ENCODE results near the gene ADCY9.

ADCY9 gene

GRCh38 chr16:3922241-3922640, 194.0 kb downstream of the ADCY9 start:
- Histone ChIP-seq H3K27ac (ENCODE audit: low read depth, low read length) (no peak overlapping the region), H2AFZ (ENCODE audit: low read depth, low read length, severe bottlenecking) (no peak overlapping the region), H3K9me3 (ENCODE audit: insufficient read depth, low read length) (0 out of 2 replicates have a peak, but pooled peaks cover 6% of the 10 kb centered on the region), H3K4me2 (ENCODE audit: low read depth, low read length, poor library complexity, severe bottlenecking) (no peak overlapping the region), H3K9me2 (replicated peaks; ENCODE audit: insufficient read depth, low read length) (no peaks in the 10 kb centered on the region), H4K20me1 (ENCODE audit: low read depth, low read length) (no peaks in the 10 kb centered on the region), H3K4me3 (ENCODE audit: insufficient read depth, low read length, poor library complexity, severe bottlenecking) (no peak overlapping the region), H3K36me3 (ENCODE audit: low read length) (no peaks in the 10 kb centered on the region), H3K79me2 (ENCODE audit: insufficient read depth, low read length) (no peaks in the 10 kb centered on the region), H3K27me3 (ENCODE audit: low read length) (no peaks in the 10 kb centered on the region), H3K9ac (ENCODE audit: low read length) (no peak overlapping the region), H3F3A (ENCODE audit: insufficient read depth) (no peaks in the 10 kb centered on the region)
- TF ChIP-seq CTCF (IDR thresholded peaks at IDR 0.05; ENCODE audit: insufficient read depth, low read length, poor library complexity, severe bottlenecking) (no peak), EZH2phosphoT487 (conservative IDR thresholded peaks at IDR 0.05; ENCODE audit: low read length) (no peak)

- H3K4me2 ChIP-seq (ENCODE audit: low read depth, low read length, poor library complexity, severe bottlenecking) = no peak overlapping the region
- no peak overlapping the region for H3K27ac ChIP-seq (ENCODE audit: low read depth, low read length)
- H3K9me2 ChIP-seq (replicated peaks; ENCODE audit: insufficient read depth, low read length) = no peaks in the 10 kb centered on the region
Measured at GRCh38 chr16:3920206-3920605, 196.0 kb downstream of the ADCY9 start.

GRCh38 chr16:3919413-3919812, 196.8 kb downstream of the ADCY9 start:
- Histone ChIP-seq H2AFZ (ENCODE audit: low read depth, low read length, severe bottlenecking) (no peak overlapping the region), H3K27ac (ENCODE audit: low read depth, low read length) (no peak overlapping the region)
- TF ChIP-seq CTCF (IDR thresholded peaks at IDR 0.05; ENCODE audit: insufficient read depth, low read length, poor library complexity, severe bottlenecking) = no peak
- no peak for TF ChIP-seq EZH2phosphoT487 (conservative IDR thresholded peaks at IDR 0.05; ENCODE audit: low read length)

More at GRCh38 chr16:3920206-3920605, 196.0 kb downstream of the ADCY9 start:
- Histone ChIP-seq H2AFZ (ENCODE audit: low read depth, low read length, severe bottlenecking) (no peak overlapping the region), H3K4me3 (ENCODE audit: insufficient read depth, low read length, poor library complexity, severe bottlenecking) (no peak overlapping the region), H3K9ac (ENCODE audit: low read length) (no peak overlapping the region), H3F3A (ENCODE audit: insufficient read depth) (no peaks in the 10 kb centered on the region), H4K20me1 (ENCODE audit: low read depth, low read length) (no peaks in the 10 kb centered on the region), H3K27me3 (ENCODE audit: low read length) (no peaks in the 10 kb centered on the region), H3K36me3 (ENCODE audit: low read length) (no peaks in the 10 kb centered on the region), H3K79me2 (ENCODE audit: insufficient read depth, low read length) (no peaks in the 10 kb centered on the region), H3K9me3 (ENCODE audit: insufficient read depth, low read length) (0 out of 2 replicates have a peak, but pooled peaks cover 6% of the 10 kb centered on the region)
- TF ChIP-seq EZH2phosphoT487 (conservative IDR thresholded peaks at IDR 0.05; ENCODE audit: low read length) (no peak), CTCF (IDR thresholded peaks at IDR 0.05; ENCODE audit: insufficient read depth, low read length, poor library complexity, severe bottlenecking) (no peak)

More at GRCh38 chr16:3919413-3919812, 196.8 kb downstream of the ADCY9 start:
- H3F3A ChIP-seq (ENCODE audit: insufficient read depth) = no peaks in the 10 kb centered on the region
- no peaks in the 10 kb centered on the region for H3K9me2 ChIP-seq (replicated peaks; ENCODE audit: insufficient read depth, low read length)
- H3K9ac ChIP-seq (ENCODE audit: low read length) = no peak overlapping the region
- no peaks in the 10 kb centered on the region for H4K20me1 ChIP-seq (ENCODE audit: low read depth, low read length)
- 0 out of 2 replicates have a peak, but pooled peaks cover 6% of the 10 kb centered on the region for H3K9me3 ChIP-seq (ENCODE audit: insufficient read depth, low read length)
- H3K79me2 ChIP-seq (ENCODE audit: insufficient read depth, low read length) = no peaks in the 10 kb centered on the region
- no peaks in the 10 kb centered on the region for H3K36me3 ChIP-seq (ENCODE audit: low read length)
- no peak overlapping the region for H3K4me3 ChIP-seq (ENCODE audit: insufficient read depth, low read length, poor library complexity, severe bottlenecking)
- no peaks in the 10 kb centered on the region for H3K27me3 ChIP-seq (ENCODE audit: low read length)
- no peak overlapping the region for H3K4me2 ChIP-seq (ENCODE audit: low read depth, low read length, poor library complexity, severe bottlenecking)

Measured in SU-DHL-6 (cell line).